Activated CD4-positive, alpha-beta T cell treated with anti-CD3 and anti-CD28 coated beads, Interleukin-2, Interleukin-4, amounts not matched to agents 100 ng/mL and 50 ng/mL, durations not matched to agents 16 hours and 8 hours (primary cell): ENCODE measurements around the gene CACNA2D3.

Experiments used
- DNase-seq: peaks from one replicate; pipeline ENCODE4 v3.0.0-alpha.2; 2020; ENCODE audit warnings: low spot score

The CACNA2D3 gene

DNA sequence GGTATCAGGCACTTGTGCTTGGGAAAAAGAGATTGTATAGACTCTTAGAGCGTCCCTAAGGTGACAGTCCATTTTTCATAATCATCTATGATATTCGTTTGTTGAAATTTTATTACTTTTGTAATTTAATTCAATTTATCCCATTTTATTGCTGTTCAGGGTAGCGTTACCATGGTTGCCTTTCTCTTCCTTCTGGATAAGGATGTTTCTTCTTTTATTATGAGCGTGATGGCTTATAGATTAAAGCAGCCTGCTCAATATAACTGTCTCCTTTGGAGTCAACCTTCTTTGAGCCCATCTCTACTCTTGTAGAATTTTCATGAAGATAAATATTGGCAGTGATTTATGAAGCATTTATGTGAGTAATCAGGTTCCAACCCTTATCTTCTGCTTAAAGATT, 623.5 kb downstream of the CACNA2D3 start:
- no peak for DNase-seq

DNA sequence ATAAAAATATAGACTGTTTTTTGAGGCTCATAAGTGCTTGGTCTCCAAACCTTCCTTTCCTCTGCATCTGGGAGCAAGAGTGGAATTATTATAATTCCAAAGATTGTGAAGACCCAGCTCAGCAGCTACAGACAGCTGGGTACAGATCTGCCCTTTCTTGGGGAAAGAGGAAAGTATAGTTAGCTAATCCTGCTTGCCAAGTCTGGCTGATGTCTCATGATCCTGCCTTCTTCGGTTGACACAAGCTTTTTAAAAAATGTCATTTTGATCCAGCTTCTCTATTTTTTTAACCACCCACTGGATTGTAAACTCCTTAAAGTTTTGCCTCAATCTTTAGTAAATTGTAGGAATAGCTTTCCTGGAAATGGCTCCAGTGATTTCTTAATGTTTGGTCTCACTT, 624.4 kb downstream of the CACNA2D3 start:
- DNase-seq = no peak

- DNase-seq = no peak
Measured at GRCh38 chr3:54755756-54756155, 633.4 kb downstream of the CACNA2D3 start.

- no peak for DNase-seq
Measured at GRCh38 chr3:54756330-54756731, 634.0 kb downstream of the CACNA2D3 start.

- no peak for DNase-seq
Measured at GRCh38 chr3:54758461-54758860, 636.1 kb downstream of the CACNA2D3 start.

GRCh38 chr3:54759166-54759565, 636.8 kb downstream of the CACNA2D3 start:
- no peak for DNase-seq

DNA sequence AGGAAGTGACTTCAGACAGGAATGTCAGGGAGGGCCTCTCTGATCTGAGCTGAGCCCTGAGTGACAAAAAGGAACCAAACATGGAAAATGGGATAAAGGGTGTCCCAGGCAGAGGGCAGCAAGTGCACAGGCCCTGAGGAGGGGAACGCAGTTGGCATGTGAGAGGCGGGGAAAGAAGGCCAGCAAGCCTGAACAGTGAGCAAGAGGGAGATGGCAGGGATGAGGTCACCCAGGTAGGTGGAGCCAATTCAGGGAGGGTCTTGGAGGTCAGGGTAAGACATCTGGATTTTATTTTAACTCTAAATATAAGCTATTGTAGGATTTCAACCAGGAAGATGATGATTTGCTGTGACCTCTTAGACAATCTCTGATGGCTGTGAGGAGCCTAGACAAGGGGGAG, 637.8 kb downstream of the CACNA2D3 start:
- DNase-seq = no peak

DNA sequence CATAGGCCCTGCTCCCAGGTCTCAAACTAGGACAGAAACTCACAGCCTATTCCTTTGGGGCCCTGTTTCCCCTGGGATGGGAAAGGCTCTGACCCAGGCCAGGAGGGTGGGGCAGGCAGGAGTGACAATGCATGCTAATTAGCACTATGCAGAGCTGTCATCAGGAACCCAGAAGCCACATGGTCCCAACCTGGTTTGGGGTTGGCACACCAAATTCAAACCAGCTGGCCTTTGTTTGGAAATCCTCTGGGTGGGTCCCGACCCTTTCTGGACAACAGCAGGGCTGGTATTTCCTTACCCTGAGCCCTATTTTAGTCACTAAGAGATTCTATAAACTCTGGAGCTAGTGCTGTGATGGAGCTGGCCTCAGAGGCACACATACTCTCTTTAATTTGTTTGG, 639.3 kb downstream of the CACNA2D3 start:
- no peak for DNase-seq

DNA sequence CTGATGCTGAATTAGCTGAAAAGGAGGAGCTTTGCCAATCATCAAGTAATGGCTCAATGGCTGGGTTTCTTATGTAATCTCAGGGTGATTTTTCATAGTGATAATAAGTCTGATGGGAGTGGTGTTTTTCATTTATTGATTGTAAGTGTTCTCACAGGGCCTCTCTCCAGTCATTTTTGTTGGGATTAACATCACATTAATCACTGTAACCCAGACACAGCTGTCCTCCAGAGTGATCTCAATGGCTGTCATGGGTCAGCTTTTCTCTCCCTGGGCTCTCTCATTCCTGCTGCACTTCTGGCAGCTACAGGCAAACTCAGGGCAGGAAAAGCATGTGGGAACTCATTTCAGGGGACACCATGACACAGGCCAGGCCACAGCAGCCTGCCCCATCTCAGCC, 642.6 kb downstream of the CACNA2D3 start:
- no peak for DNase-seq

DNA sequence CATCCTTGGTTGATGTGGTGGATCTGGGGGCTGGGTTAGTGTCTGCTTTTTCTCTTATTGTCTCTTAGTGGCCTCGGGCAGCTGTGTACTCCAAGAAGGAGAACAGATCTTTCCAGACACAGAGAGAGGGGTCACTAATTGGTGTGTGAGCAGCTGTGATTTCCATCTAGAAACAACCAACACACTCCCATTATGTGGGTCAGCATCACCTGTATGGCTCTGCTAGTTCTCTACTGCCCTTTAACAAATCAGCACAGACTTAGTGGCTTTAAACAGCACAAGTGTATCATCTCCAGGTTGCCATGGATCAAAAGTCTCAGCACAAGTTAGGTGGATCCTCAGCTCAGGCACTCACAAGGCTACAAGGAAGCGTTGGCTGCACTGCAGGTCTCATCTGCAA, 648.7 kb downstream of the CACNA2D3 start:
- DNase-seq = no peak

GRCh38 chr3:54772051-54772450, 649.7 kb downstream of the CACNA2D3 start:
- DNase-seq = no peak

- DNase-seq = no peak
Measured at GRCh38 chr3:54772746-54773145, 650.4 kb downstream of the CACNA2D3 start.

DNA sequence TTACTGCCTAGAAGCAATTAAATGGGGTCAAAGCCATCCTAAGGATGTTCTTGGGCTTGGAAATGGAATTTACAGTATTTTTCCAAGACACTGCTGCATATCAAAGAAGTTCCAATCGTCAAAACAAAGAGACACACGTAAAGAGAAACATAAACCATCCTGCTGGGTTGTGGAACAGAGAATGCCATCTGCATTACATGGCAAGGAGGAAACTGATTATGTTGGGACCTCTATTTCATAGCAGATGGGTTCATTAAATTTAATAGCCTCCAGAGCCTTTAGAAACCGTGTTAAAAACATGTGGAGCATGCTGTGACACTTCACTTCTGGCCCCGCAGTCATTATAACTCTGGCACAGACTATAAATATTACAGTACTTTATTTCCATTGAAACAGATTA, 650.9 kb downstream of the CACNA2D3 start:
- DNase-seq = no peak

GRCh38 chr3:54776601-54777000, 654.2 kb downstream of the CACNA2D3 start:
- no peak for DNase-seq

DNA sequence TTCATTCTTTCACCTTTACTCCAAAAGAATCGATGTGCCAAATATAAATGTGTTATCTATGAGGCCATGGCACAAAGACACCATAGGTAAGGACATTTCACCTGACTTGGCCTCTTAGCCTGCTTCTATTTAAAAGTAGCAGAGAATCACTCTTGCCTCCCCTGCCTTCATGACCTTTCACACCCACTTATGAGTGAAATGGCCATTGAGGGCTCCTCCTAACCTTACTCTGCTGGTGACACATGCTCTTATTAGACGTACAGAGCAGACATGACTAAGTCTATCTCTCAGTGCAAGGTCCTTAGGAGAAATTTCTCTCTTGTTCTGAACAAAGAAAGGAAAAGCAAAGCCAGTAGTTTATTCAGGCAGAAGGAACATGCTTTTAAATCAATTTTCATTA, 654.8 kb downstream of the CACNA2D3 start:
- no peak for DNase-seq

DNA sequence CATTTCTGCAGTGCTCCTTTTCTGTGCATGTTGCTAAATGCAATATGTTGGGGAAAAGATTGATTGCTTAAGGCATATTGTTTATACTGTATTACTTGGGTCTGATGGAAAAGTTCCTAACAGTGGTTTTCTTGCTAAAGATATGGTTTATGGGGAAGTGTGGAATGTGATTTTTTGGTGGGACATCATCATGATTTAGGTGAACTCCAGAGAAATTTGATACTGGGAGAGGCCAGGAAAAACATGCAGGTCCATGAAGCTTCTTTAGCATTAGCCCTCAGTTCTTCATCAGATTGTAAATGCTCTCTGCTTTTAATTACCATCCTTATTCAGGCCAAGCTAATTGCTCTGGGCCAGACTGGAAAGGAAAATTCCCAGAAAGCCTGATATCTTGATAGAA, 658.0 kb downstream of the CACNA2D3 start:
- DNase-seq = no peak

DNA sequence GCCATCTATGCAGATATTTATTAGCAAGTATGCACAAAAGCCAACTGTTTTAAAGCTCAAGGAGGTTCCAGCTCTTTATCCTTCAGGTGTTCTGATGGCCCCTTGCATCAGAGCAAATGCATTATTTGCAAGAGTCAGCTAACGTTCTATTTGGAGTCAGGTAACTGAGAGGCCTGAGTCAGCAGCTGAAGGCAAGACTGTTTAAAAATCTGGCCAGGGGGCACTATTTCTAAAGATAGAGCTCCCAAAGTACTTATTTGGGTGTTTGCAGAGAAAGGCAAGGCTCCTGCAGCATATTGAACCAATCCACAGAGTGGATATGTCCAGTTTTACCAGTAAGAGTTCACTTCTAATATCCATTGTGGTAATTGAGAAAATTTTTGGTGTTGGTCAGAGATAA, 659.4 kb downstream of the CACNA2D3 start:
- no peak for DNase-seq

DNA sequence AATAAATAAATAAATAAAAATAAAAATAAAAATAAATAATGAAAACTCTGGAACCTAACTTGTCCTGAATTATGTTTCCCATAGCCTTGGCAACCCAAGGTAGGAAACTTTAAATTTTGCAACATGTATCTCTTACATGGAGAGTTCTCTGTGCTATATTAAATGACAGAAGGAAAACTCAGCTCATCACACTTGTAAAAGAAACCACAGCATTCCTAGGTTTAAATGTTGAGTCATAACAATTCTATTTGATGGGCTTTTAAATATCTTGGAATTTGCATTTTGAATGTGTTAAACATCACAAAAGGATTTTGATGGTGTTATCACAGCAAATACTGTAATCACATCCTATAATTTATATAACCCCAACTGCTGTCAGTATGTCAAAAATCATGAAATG, 661.3 kb downstream of the CACNA2D3 start:
- DNase-seq = no peak

DNA sequence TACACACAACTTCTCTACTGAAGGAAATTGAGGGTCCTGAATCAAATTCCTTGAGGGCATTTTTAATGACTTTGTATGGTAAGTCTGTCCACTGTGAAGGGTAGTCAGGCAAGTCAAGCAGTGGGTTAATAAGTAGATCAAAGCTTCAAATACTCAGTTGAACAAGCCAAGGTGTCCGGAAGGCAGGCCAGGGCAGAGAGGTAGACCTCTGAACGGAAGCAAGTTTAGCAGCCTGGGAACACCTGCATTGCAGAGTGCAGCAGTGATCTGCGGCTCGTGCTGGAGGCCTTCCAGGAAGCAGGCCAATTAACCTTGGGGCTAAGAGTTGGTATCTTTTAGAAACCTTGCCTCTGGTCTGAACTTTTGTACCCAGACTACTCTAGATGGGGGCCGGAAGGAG, 661.7 kb downstream of the CACNA2D3 start:
- no peak for DNase-seq

DNA sequence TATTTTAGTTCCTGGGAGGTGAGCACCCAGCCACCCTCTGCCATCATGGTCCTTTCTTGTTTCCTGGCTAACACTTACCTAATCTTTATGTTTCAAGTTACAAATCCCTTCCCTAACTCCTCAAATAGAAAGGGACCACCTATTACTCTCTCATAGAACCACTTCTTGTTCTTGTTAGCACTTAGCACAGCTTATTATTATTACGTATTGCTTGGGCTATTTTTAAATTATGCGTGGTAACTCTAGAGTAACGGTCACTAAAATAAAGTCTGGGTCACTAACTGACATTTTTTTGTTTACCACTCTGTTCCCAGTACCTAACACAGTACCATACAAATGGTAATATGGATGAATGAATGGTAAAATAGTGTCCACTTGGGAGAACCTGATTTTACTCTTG, 663.6 kb downstream of the CACNA2D3 start:
- no peak for DNase-seq

DNA sequence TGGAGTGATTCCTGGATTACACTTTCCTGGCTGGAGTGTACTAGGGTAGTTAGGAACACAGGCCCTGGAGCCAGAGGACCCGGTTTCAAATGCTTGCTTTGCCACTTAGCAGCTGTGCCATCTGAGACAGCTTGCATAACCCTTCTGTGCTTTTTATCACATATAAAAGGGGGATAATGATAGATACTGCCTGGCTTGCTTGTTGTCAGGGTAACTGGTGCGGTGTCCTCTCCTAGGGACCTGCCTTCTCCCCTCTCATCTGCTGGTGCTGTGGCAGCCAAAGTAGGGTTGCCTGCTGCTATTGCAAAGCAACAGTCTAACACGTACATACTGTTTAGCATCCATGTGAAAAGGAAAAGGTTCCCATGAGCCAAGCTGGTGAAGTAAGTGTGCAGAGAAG, 667.7 kb downstream of the CACNA2D3 start:
- DNase-seq = no peak

GRCh38 chr3:54791501-54792156, 669.3 kb downstream of the CACNA2D3 start:
- DNase-seq = no peak

GRCh38 chr3:54792584-54792983, 670.2 kb downstream of the CACNA2D3 start:
- no peak for DNase-seq

DNA sequence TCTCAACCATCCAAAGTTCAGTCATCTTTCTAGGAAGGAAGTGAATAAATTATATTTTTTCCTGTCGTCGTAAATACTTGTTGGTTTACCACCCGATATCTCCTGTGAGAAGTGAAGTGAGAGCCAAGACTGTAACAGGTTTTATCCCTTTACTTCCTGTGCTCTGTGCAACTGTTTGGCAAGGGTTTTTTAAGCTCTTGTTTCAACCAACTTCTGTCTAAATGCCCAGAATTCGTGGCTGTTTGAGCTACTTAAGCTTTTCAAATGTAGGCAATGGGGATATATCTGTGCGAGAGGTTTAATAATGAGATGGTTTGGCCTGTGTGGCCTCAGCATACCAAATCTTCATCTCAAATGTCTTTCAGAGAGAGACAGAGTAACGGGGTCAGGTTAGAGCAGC, 670.8 kb downstream of the CACNA2D3 start:
- DNase-seq = no peak

- DNase-seq = no peak
Measured at GRCh38 chr3:54797111-54797510, 674.8 kb downstream of the CACNA2D3 start.
